Glutamatergic neuron (in vitro differentiated cells): Measurements from ENCODE around the gene CCDC112. TPM values are rescaled to one million over a fixed set of nuclear protein-coding genes. Genes with fewer than 3 reads are reported as not detected.
A peak's percentile ranks its signal among the peaks of the same experiment; 100 is the strongest.

Source experiments
- DNase-seq: peaks from one replicate; pipeline ENCODE4 v3.0.0; 2022
- H3K27ac Mint-ChIP-seq: one replicate; pipeline ENCODE4 v1.8.0; 2020; ENCODE audit warnings: mild to moderate bottlenecking, mixed read lengths, inconsistent platforms; ENCODE audit not compliant: unreplicated experiment
- H3K27me3 Mint-ChIP-seq: one replicate; pipeline ENCODE4 v1.8.0; 2020; ENCODE audit warnings: mild to moderate bottlenecking, moderate library complexity, mixed read lengths, inconsistent platforms; ENCODE audit not compliant: unreplicated experiment
- H3K36me3 Mint-ChIP-seq: one replicate; pipeline ENCODE4 v1.8.0; 2020; ENCODE audit warnings: mild to moderate bottlenecking, mixed read lengths, inconsistent platforms; ENCODE audit not compliant: unreplicated experiment
- H3K4me1 Mint-ChIP-seq: one replicate; pipeline ENCODE4 v1.8.0; 2020; ENCODE audit warnings: mild to moderate bottlenecking, low read depth, mixed read lengths, inconsistent platforms; ENCODE audit not compliant: unreplicated experiment
- H3K4me3 Mint-ChIP-seq: one replicate; pipeline ENCODE4 v1.8.0; 2020; ENCODE audit warnings: mild to moderate bottlenecking, mixed read lengths, inconsistent platforms; ENCODE audit not compliant: unreplicated experiment
- H3K9me3 Mint-ChIP-seq: one replicate; pipeline ENCODE4 v1.8.0; 2020; ENCODE audit warnings: mild to moderate bottlenecking, moderate library complexity, mixed read lengths, inconsistent platforms; ENCODE audit not compliant: unreplicated experiment
- CTCF ChIP-seq: fragments of 200-600 bp; sonication (generic); IDR thresholded peaks from one replicate; pipeline ENCODE4 v1.5.0; 2021; ENCODE audit not compliant: partially characterized antibody, unreplicated experiment
- total RNA-seq: library from RNA; stranded (reverse); fragmentation: NEBNext Ultra II Directional; extraction: Animal tissue kit (Norgen Biotek cat#: 25700); gene quantifications from one replicate; pipeline ENCODE4 v1.2.1, GENCODE V29; 2021; ENCODE audit not compliant: unreplicated experiment

Gene CCDC112
- total RNA-seq, 1 donor from 2014 or later = 53.7 TPM

DNA sequence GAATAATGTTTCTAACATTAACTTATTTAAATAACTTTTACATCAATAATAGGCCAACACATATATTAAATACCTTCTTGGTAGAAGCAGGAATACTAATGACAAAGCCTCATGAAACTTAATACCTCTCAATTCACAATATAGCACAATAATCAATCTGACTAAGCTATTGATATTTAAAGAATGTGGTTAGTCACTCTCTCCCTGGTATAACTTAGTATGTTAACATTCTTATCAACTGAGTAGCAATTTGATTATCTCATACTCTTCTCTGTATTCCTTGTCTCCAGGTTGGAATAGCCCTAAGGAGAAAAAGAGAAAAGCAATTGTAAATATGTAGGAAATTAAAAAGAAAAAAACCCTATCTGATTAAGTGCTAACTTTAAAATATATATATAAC is 28.8 kb downstream of the CCDC112 start:
- Mint-ChIP-seq H3K4me3 (no peak overlapping the region), H3K27me3 (peaks cover 6% of the 10 kb centered on the region), H3K36me3 (no peaks in the 10 kb centered on the region), H3K9me3 (peaks cover 8% of the 10 kb centered on the region), H3K4me1 (peaks cover 7% of the 10 kb centered on the region), H3K27ac (no peak overlapping the region)
- no peak for DNase-seq
- TF ChIP-seq CTCF = no peak

DNA sequence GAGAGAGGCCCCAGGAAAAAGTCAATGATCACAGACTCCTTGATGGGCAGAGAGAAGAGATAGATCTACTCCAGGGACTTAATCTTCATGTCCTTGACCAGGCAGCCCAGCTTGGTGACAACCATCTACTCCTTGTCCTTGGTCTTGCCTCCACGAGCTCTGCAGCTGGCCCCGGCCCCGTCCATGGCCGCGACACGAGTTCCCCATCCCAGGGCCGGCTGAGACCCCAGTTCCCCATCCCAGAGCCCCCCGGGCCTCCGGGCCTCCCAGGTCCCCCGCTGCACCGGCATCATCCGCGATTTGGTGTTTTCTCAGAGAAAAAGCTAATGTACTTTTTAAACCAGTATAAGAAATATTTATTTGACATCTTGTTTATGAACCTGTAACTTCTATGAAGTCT is 31.2 kb downstream of the CCDC112 start:
- no peak overlapping the region for H3K4me3 Mint-ChIP-seq

DNA sequence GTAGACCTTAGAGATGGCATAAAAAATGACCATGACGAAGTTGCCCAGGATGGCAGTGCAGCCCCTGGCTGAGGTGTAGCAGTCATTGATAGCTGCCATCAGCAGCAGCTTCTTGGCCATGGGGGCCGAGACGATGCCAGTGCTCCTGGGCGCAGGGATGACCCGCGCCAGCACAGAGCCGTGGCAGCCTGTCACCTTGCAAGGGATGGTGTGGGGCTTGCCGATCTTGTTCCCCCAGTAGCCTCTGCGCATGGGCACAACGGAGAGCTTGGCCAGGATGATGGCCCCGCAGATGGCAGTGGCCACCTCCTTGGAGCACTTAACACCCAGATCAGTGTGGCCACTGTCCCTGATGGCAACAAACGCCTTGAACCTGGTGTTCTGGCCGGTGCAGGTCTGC is 31.7 kb downstream of the CCDC112 start:
- no peak for TF ChIP-seq CTCF
- Mint-ChIP-seq H3K4me3 (no peak overlapping the region), H3K4me1 (peaks cover 9% of the 10 kb centered on the region), H3K27me3 (peaks cover 6% of the 10 kb centered on the region), H3K36me3 (no peaks in the 10 kb centered on the region), H3K9me3 (peaks cover 8% of the 10 kb centered on the region), H3K27ac (no peak overlapping the region)
- DNase-seq = no peak

More for the DNA sequence above, 31.2 kb downstream of the CCDC112 start:
- no peak for DNase-seq
- H3K4me1 Mint-ChIP-seq = peaks cover 9% of the 10 kb centered on the region
- peaks cover 6% of the 10 kb centered on the region for H3K27me3 Mint-ChIP-seq
- H3K9me3 Mint-ChIP-seq = peaks cover 8% of the 10 kb centered on the region
- no peaks in the 10 kb centered on the region for H3K36me3 Mint-ChIP-seq
- no peak overlapping the region for H3K27ac Mint-ChIP-seq
- no peak for TF ChIP-seq CTCF

GRCh38 chr5:115263078-115263380 is 33.4 kb downstream of the CCDC112 start:
- Mint-ChIP-seq H3K4me1 (peaks cover 9% of the 10 kb centered on the region), H3K36me3 (no peaks in the 10 kb centered on the region), H3K4me3 (peak overlapping the region; percentile 91), H3K27me3 (peaks cover 6% of the 10 kb centered on the region), H3K27ac (peak overlapping the region; percentile 98), H3K9me3 (peaks cover 8% of the 10 kb centered on the region)
- no peak for DNase-seq
- TF ChIP-seq CTCF = no peak

- Mint-ChIP-seq H3K4me1 (peaks cover 9% of the 10 kb centered on the region), H3K9me3 (peaks cover 8% of the 10 kb centered on the region), H3K27ac (peak within 1 kb of the TSS; percentile 98), H3K27me3 (peaks cover 6% of the 10 kb centered on the region), H3K36me3 (no peaks in the 10 kb centered on the region), H3K4me3 (peak within 1 kb of the TSS; percentile 91)
- TF ChIP-seq CTCF = no peak
- DNase-seq = peak; percentile 84
These were observed 34.0 kb downstream of the CCDC112 start, which contains the start of gene PGGT1B for GRCh38 chr5:115262321-115263077. TSS of gene PGGT1B (minus strand) at chr5:115262877. CDS start at chr5:115262851, 26 bp downstream.
